SK-N-SH treated with all-trans-retinoic acid at 6 μM for 48 hours (cell line): ENCODE measurements around the gene MACF1.

Experiments
- GLIS3 ChIP-seq: fragments of 250-450 bp; sonication (Bioruptor Pico); IDR thresholded peaks from 2 replicates; pipeline ENCODE4 v1.5.0; 2020; ENCODE audit warnings: mild to moderate bottlenecking, moderate library complexity
- RARB ChIP-seq: fragments of 250-450 bp; sonication (Bioruptor Pico); IDR thresholded peaks from 2 replicates; pipeline ENCODE4 v1.8.0; 2021; ENCODE audit warnings: mild to moderate bottlenecking, moderate library complexity
- TF ChIP-seq, protein P1 (sequence below): fragments of 250-450 bp; sonication (Bioruptor Pico); IDR thresholded peaks from 2 replicates; pipeline ENCODE4 v1.5.0; 2020; ENCODE audit warnings: mild to moderate bottlenecking, moderate library complexity
- TF ChIP-seq, protein P2 (sequence below): fragments of 250-450 bp; sonication (Bioruptor Pico); IDR thresholded peaks from 2 replicates; pipeline ENCODE4 v1.5.1; 2020; ENCODE audit warnings: low read depth, mild to moderate bottlenecking, moderate library complexity
- TF ChIP-seq, protein P3 (sequence below): fragments of 250-450 bp; sonication (Bioruptor Pico); IDR thresholded peaks from 2 replicates; pipeline ENCODE4 v1.8.0; 2020; ENCODE audit warnings: mild to moderate bottlenecking, moderate library complexity, borderline replicate concordance

- no peak for TF ChIP-seq GLIS3 (CRISPR knock-in tag)
- TF ChIP-seq, protein P1, sequence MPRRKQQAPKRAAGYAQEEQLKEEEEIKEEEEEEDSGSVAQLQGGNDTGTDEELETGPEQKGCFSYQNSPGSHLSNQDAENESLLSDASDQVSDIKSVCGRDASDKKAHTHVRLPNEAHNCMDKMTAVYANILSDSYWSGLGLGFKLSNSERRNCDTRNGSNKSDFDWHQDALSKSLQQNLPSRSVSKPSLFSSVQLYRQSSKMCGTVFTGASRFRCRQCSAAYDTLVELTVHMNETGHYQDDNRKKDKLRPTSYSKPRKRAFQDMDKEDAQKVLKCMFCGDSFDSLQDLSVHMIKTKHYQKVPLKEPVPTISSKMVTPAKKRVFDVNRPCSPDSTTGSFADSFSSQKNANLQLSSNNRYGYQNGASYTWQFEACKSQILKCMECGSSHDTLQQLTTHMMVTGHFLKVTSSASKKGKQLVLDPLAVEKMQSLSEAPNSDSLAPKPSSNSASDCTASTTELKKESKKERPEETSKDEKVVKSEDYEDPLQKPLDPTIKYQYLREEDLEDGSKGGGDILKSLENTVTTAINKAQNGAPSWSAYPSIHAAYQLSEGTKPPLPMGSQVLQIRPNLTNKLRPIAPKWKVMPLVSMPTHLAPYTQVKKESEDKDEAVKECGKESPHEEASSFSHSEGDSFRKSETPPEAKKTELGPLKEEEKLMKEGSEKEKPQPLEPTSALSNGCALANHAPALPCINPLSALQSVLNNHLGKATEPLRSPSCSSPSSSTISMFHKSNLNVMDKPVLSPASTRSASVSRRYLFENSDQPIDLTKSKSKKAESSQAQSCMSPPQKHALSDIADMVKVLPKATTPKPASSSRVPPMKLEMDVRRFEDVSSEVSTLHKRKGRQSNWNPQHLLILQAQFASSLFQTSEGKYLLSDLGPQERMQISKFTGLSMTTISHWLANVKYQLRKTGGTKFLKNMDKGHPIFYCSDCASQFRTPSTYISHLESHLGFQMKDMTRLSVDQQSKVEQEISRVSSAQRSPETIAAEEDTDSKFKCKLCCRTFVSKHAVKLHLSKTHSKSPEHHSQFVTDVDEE (CRISPR knock-in tag): no peak
- no peak for TF ChIP-seq RARB (CRISPR knock-in tag)
- TF ChIP-seq, protein P2, sequence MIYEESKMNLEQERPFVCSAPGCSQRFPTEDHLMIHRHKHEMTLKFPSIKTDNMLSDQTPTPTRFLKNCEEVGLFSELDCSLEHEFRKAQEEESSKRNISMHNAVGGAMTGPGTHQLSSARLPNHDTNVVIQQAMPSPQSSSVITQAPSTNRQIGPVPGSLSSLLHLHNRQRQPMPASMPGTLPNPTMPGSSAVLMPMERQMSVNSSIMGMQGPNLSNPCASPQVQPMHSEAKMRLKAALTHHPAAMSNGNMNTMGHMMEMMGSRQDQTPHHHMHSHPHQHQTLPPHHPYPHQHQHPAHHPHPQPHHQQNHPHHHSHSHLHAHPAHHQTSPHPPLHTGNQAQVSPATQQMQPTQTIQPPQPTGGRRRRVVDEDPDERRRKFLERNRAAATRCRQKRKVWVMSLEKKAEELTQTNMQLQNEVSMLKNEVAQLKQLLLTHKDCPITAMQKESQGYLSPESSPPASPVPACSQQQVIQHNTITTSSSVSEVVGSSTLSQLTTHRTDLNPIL (CRISPR knock-in tag): no peak
- TF ChIP-seq, protein P3, sequence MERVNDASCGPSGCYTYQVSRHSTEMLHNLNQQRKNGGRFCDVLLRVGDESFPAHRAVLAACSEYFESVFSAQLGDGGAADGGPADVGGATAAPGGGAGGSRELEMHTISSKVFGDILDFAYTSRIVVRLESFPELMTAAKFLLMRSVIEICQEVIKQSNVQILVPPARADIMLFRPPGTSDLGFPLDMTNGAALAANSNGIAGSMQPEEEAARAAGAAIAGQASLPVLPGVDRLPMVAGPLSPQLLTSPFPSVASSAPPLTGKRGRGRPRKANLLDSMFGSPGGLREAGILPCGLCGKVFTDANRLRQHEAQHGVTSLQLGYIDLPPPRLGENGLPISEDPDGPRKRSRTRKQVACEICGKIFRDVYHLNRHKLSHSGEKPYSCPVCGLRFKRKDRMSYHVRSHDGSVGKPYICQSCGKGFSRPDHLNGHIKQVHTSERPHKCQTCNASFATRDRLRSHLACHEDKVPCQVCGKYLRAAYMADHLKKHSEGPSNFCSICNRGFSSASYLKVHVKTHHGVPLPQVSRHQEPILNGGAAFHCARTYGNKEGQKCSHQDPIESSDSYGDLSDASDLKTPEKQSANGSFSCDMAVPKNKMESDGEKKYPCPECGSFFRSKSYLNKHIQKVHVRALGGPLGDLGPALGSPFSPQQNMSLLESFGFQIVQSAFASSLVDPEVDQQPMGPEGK (CRISPR knock-in tag): no peak
Measured at GRCh38 chr1:39196244-39197215, 8.0 kb upstream of the MACF1 start.
